ENCODE data around the gene PRKN.

DNA sequence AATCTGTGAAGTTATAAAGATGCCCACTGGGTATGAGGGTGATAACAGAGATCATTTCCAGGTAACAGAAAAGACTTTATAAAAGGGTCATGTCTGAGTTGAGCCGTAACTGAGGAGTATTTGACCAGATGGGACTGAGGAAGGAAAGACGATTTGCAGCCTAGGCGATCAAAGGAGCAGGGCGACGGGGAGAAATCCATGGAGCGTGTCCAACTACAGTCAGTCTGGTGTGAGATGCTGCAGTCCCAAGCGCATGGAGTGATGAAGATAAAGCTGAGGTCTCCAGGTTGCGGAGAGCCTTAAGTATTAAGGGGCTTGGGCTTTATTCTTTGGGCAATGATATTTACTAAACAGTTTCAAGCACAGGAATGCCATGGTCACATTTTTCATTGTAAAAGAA is 166.7 kb downstream of the PRKN start:
- TF ChIP-seq, protein P1, sequence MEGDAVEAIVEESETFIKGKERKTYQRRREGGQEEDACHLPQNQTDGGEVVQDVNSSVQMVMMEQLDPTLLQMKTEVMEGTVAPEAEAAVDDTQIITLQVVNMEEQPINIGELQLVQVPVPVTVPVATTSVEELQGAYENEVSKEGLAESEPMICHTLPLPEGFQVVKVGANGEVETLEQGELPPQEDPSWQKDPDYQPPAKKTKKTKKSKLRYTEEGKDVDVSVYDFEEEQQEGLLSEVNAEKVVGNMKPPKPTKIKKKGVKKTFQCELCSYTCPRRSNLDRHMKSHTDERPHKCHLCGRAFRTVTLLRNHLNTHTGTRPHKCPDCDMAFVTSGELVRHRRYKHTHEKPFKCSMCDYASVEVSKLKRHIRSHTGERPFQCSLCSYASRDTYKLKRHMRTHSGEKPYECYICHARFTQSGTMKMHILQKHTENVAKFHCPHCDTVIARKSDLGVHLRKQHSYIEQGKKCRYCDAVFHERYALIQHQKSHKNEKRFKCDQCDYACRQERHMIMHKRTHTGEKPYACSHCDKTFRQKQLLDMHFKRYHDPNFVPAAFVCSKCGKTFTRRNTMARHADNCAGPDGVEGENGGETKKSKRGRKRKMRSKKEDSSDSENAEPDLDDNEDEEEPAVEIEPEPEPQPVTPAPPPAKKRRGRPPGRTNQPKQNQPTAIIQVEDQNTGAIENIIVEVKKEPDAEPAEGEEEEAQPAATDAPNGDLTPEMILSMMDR (IDR thresholded peaks at IDR 0.05): no peak
- TF ChIP-seq ZFX (IDR thresholded peaks at IDR 0.05; ENCODE audit: borderline replicate concordance): no peak

All from 22Rv1 (cell line).